SK-N-SH treated with all-trans-retinoic acid at 6 μM for 48 hours (cell line): ENCODE data around the gene PACSIN2.
A peak's percentile ranks its signal among the peaks of the same experiment; 100 is the strongest.

Experiments
- ATAC-seq: fragments of 200-7000 bp; cut with Tn5 transposase; 3 replicates; pipeline ENCODE4 v1.9.1; 2020; ENCODE audit warnings: mild to moderate bottlenecking, moderate library complexity
- ARNTL ChIP-seq: fragments of 450-650 bp; formaldehyde crosslinking; IDR thresholded peaks from 2 replicates; pipeline ENCODE4 v1.5.0; 2020; ENCODE audit warnings: low read depth, mild to moderate bottlenecking, moderate library complexity, borderline replicate concordance
- BACH2 ChIP-seq: fragments of 250-450 bp; sonication (Bioruptor Pico); IDR thresholded peaks from 2 replicates; pipeline ENCODE4 v1.9.0; 2021; ENCODE audit warnings: mild to moderate bottlenecking, borderline replicate concordance
- CREB5 ChIP-seq: fragments of 250-450 bp; sonication (Bioruptor Pico); IDR thresholded peaks from 2 replicates; pipeline ENCODE4 v1.5.1; 2020; ENCODE audit warnings: low read depth, mild to moderate bottlenecking, moderate library complexity
- CSDC2 ChIP-seq: fragments of 250-450 bp; sonication (Bioruptor Pico); IDR thresholded peaks from 2 replicates; pipeline ENCODE4 v1.5.0; 2020; ENCODE audit warnings: mild to moderate bottlenecking, moderate library complexity
- CSRNP3 ChIP-seq: fragments of 250-450 bp; sonication (Bioruptor Pico); IDR thresholded peaks from 2 replicates; pipeline ENCODE4 v1.5.1; 2021; ENCODE audit warnings: mild to moderate bottlenecking, moderate library complexity
- ESRRG ChIP-seq: fragments of 250-450 bp; sonication (Bioruptor Pico); IDR thresholded peaks from 2 replicates; pipeline ENCODE4 v1.6.1; 2021; ENCODE audit warnings: mild to moderate bottlenecking
- GLIS3 ChIP-seq: fragments of 250-450 bp; sonication (Bioruptor Pico); IDR thresholded peaks from 2 replicates; pipeline ENCODE4 v1.5.0; 2020; ENCODE audit warnings: mild to moderate bottlenecking, moderate library complexity
- ISL1 ChIP-seq: fragments of 250-450 bp; sonication (Bioruptor Pico); IDR thresholded peaks from 2 replicates; pipeline ENCODE4 v2.1.2; 2022; ENCODE audit warnings: mild to moderate bottlenecking, moderate library complexity
- OSR1 ChIP-seq: fragments of 250-450 bp; sonication (Bioruptor Pico); IDR thresholded peaks from 2 replicates; pipeline ENCODE4 v1.8.0; 2022; ENCODE audit warnings: moderate library complexity, mild to moderate bottlenecking, inconsistent platforms
- PATZ1 ChIP-seq: fragments of 250-450 bp; sonication (Bioruptor Pico); IDR thresholded peaks from 2 replicates; pipeline ENCODE4 v1.8.0; 2020; ENCODE audit warnings: mild to moderate bottlenecking, moderate library complexity, borderline replicate concordance
- PPARA ChIP-seq: fragments of 250-450 bp; sonication (Bioruptor Pico); IDR thresholded peaks from 2 replicates; pipeline ENCODE4 v1.5.0; 2020; ENCODE audit warnings: mild to moderate bottlenecking, borderline replicate concordance
- RARB ChIP-seq: fragments of 250-450 bp; sonication (Bioruptor Pico); IDR thresholded peaks from 2 replicates; pipeline ENCODE4 v1.8.0; 2021; ENCODE audit warnings: mild to moderate bottlenecking, moderate library complexity
- SNAI2 ChIP-seq: fragments of 250-450 bp; sonication (Bioruptor Pico); IDR thresholded peaks from 2 replicates; pipeline ENCODE4 v1.5.0; 2020; ENCODE audit warnings: mild to moderate bottlenecking, moderate library complexity
- TCF4 ChIP-seq: fragments of 250-450 bp; sonication (Bioruptor Pico); IDR thresholded peaks from 2 replicates; pipeline ENCODE4 v1.8.0; 2021; ENCODE audit warnings: mild to moderate bottlenecking, moderate library complexity, borderline replicate concordance
- ZC3H10 ChIP-seq: fragments of 250-450 bp; sonication (Bioruptor Pico); IDR thresholded peaks from 2 replicates; pipeline ENCODE4 v1.5.1; 2021; ENCODE audit warnings: mild to moderate bottlenecking, moderate library complexity
- ZFP3 ChIP-seq: fragments of 250-450 bp; sonication (Bioruptor Pico); IDR thresholded peaks from 2 replicates; pipeline ENCODE4 v1.5.0; 2020; ENCODE audit warnings: mild to moderate bottlenecking, moderate library complexity
- ZFP30 ChIP-seq: fragments of 450-650 bp; formaldehyde crosslinking; IDR thresholded peaks from 2 replicates; pipeline ENCODE4 v1.5.0; 2022; ENCODE audit warnings: mild to moderate bottlenecking, moderate library complexity
- ZNF565 ChIP-seq: fragments of 450-650 bp; formaldehyde crosslinking; conservative IDR thresholded peaks from 2 replicates; pipeline ENCODE4 v1.5.0; 2020; ENCODE audit warnings: low read depth, mild to moderate bottlenecking, moderate library complexity
- ZNF70 ChIP-seq: fragments of 450-650 bp; formaldehyde crosslinking; IDR thresholded peaks from 2 replicates; pipeline ENCODE4 v1.5.0; 2020; ENCODE audit warnings: mild to moderate bottlenecking, moderate library complexity
- ZNF8 ChIP-seq: fragments of 450-650 bp; formaldehyde crosslinking; IDR thresholded peaks from 2 replicates; pipeline ENCODE4 v1.5.0; 2020; ENCODE audit warnings: mild to moderate bottlenecking, moderate library complexity
- TF ChIP-seq, protein P1 (sequence below): fragments of 250-450 bp; sonication (Bioruptor Pico); IDR thresholded peaks from 2 replicates; pipeline ENCODE4 v1.5.0; 2020; ENCODE audit warnings: mild to moderate bottlenecking, moderate library complexity
- TF ChIP-seq, protein P2 (sequence below): fragments of 250-450 bp; sonication (Bioruptor Pico); IDR thresholded peaks from 2 replicates; pipeline ENCODE4 v1.8.0; 2021; ENCODE audit warnings: low read depth, mild to moderate bottlenecking, moderate library complexity, borderline replicate concordance

The PACSIN2 gene

GRCh38 chr22:42942351-42942750 lies 72.6 kb downstream of the PACSIN2 start:
- ATAC-seq = no peak
- no peak for TF ChIP-seq ZNF70 (CRISPR knock-in tag)

GRCh38 chr22:42939941-42940653 lies 74.9 kb downstream of the PACSIN2 start:
- ATAC-seq = peak; percentile 87
- TF ChIP-seq ZNF70 (CRISPR knock-in tag) (no peak), PPARA (CRISPR knock-in tag) (no peak), PATZ1 (CRISPR knock-in tag) (no peak)
- TF ChIP-seq, protein P1, sequence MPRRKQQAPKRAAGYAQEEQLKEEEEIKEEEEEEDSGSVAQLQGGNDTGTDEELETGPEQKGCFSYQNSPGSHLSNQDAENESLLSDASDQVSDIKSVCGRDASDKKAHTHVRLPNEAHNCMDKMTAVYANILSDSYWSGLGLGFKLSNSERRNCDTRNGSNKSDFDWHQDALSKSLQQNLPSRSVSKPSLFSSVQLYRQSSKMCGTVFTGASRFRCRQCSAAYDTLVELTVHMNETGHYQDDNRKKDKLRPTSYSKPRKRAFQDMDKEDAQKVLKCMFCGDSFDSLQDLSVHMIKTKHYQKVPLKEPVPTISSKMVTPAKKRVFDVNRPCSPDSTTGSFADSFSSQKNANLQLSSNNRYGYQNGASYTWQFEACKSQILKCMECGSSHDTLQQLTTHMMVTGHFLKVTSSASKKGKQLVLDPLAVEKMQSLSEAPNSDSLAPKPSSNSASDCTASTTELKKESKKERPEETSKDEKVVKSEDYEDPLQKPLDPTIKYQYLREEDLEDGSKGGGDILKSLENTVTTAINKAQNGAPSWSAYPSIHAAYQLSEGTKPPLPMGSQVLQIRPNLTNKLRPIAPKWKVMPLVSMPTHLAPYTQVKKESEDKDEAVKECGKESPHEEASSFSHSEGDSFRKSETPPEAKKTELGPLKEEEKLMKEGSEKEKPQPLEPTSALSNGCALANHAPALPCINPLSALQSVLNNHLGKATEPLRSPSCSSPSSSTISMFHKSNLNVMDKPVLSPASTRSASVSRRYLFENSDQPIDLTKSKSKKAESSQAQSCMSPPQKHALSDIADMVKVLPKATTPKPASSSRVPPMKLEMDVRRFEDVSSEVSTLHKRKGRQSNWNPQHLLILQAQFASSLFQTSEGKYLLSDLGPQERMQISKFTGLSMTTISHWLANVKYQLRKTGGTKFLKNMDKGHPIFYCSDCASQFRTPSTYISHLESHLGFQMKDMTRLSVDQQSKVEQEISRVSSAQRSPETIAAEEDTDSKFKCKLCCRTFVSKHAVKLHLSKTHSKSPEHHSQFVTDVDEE = no peak
- TF ChIP-seq, all 23 proteins: peak for 0

DNA sequence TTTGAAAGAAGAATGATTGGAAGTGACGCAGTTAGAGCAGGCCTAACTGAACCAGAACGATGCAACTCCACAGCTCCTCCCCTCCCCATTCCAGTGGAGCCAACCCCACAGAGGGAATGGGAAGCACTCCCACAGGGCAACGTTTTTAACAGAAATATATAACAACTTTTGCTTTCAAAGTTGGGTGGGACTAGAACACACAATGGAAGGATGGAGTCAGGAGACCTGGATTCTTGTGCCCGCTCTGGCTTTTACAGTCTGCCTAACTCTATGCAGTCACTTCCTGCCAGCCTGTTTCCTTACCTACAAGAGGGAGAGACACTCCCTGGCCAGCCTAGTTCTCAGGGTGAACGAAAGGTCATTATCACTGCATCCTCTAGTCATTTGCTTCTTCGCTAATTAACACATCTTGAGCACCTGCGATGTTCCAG lies 75.5 kb downstream of the PACSIN2 start:
- TF ChIP-seq BACH2 = no peak
- no peak for TF ChIP-seq PPARA (CRISPR knock-in tag)
- TF ChIP-seq CREB5 (CRISPR knock-in tag) = no peak
- TF ChIP-seq ZNF8 (CRISPR knock-in tag) = no peak
- no peak for TF ChIP-seq ZNF70 (CRISPR knock-in tag)
- no peak for TF ChIP-seq CSRNP3 (CRISPR knock-in tag)
- no peak for TF ChIP-seq SNAI2 (CRISPR knock-in tag)
- no peak for TF ChIP-seq GLIS3
- TF ChIP-seq, protein P1 = no peak
- no peak for TF ChIP-seq ESRRG (CRISPR knock-in tag)
- no peak for TF ChIP-seq CSDC2 (CRISPR knock-in tag)
- no peak for TF ChIP-seq OSR1
- TF ChIP-seq ZNF565 (CRISPR knock-in tag) = no peak
- ATAC-seq = peak; percentile 46

GRCh38 chr22:42938976-42939375 lies 76.0 kb downstream of the PACSIN2 start:
- ATAC-seq = no peak
- TF ChIP-seq CSDC2 (CRISPR knock-in tag) (no peak), ARNTL (CRISPR knock-in tag) (no peak), TCF4 (no peak), ESRRG (CRISPR knock-in tag) (no peak), ZFP3 (CRISPR knock-in tag) (no peak), GLIS3 (no peak), PATZ1 (CRISPR knock-in tag) (no peak), ISL1 (CRISPR knock-in tag) (no peak), ZNF565 (CRISPR knock-in tag) (no peak), PPARA (CRISPR knock-in tag) (no peak), ZNF8 (CRISPR knock-in tag) (no peak), RARB (no peak), OSR1 (no peak), ZC3H10 (CRISPR knock-in tag) (no peak), ZFP30 (CRISPR knock-in tag) (no peak)
- TF ChIP-seq, protein P2, sequence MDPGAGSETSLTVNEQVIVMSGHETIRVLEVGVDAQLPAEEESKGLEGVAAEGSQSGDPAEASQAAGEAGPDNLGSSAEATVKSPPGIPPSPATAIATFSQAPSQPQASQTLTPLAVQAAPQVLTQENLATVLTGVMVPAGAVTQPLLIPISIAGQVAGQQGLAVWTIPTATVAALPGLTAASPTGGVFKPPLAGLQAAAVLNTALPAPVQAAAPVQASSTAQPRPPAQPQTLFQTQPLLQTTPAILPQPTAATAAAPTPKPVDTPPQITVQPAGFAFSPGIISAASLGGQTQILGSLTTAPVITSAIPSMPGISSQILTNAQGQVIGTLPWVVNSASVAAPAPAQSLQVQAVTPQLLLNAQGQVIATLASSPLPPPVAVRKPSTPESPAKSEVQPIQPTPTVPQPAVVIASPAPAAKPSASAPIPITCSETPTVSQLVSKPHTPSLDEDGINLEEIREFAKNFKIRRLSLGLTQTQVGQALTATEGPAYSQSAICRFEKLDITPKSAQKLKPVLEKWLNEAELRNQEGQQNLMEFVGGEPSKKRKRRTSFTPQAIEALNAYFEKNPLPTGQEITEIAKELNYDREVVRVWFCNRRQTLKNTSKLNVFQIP (CRISPR knock-in tag) = no peak
